CD14-positive monocyte (primary cell): ENCODE data around the gene MACROH2A1. TPM values are rescaled to one million over a fixed set of nuclear protein-coding genes. Genes with fewer than 3 reads are reported as not detected.
A peak's percentile ranks its signal among the peaks of the same experiment; 100 is the strongest.

Experiments used
- DNase-seq, 3 donors: peaks; one replicate each; pipeline ENCODE4 v3.0.0-alpha.2; 2011 to 2022
- H2AFZ ChIP-seq: 2 replicates; pipeline ENCODE4 v1.6.0; 2012; ENCODE audit warnings: mild to moderate bottlenecking, low read depth, low read length, inconsistent platforms; ENCODE audit not compliant: insufficient read depth, poor library complexity, severe bottlenecking
- H3K27ac ChIP-seq, 2 donors: 1 replicate in 1 of 2; 2 replicates in 1 of 2; pipeline ENCODE4 v1.5.1; 2012 to 2013; ENCODE audit warnings: low read length in 2 of 2, control low read depth in 1 of 2, inconsistent platforms in 1 of 2, low read depth in 1 of 2, mild to moderate bottlenecking in 1 of 2
- H3K27me3 ChIP-seq, 2 donors: one replicate each; pipeline versions ENCODE4 v1.6.0 to v1.6.1; 2011 to 2013; ENCODE audit warnings: low read length in 2 of 2; ENCODE audit not compliant: control insufficient read depth in 2 of 2, insufficient read depth in 2 of 2
- H3K36me3 ChIP-seq, 2 donors: replicated peaks in 1 of 2; 1 replicate in 1 of 2; 2 replicates in 1 of 2; pipeline versions ENCODE4 v1.5.1 to v1.6.1; 2012 to 2013; ENCODE audit warnings: low read length in 2 of 2, control low read depth in 1 of 2, inconsistent platforms in 1 of 2, mild to moderate bottlenecking in 1 of 2; ENCODE audit not compliant: insufficient read depth in 2 of 2, control insufficient read depth in 1 of 2
- H3K4me1 ChIP-seq, 2 donors: 1 replicate in 1 of 2; 2 replicates in 1 of 2; pipeline versions ENCODE4 v1.5.1 to v1.6.1; 2012 to 2013; ENCODE audit warnings: low read length in 2 of 2, control low read depth in 1 of 2, inconsistent platforms in 1 of 2, mild to moderate bottlenecking in 1 of 2, moderate library complexity in 1 of 2; ENCODE audit not compliant: insufficient read depth in 2 of 2, control insufficient read depth in 1 of 2
- H3K4me2 ChIP-seq: replicated peaks from 2 replicates; pipeline ENCODE3; 2012; ENCODE audit warnings: low read length, moderate library complexity, mild to moderate bottlenecking; ENCODE audit not compliant: poor library complexity, severe bottlenecking; ENCODE audit errors: extremely low read depth
- H3K4me3 ChIP-seq, 3 experiments: fragments of 200-600 bp in 1 of 3; sonication (generic) in 1 of 3; replicated peaks in 1 of 3; 1 replicate in 2 of 3; 2 replicates in 1 of 3; pipeline ENCODE4 v1.5.1; 2011 to 2013; ENCODE audit warnings: low read length in 3 of 3, mild to moderate bottlenecking in 3 of 3, control low read depth in 2 of 3, low read depth in 2 of 3, inconsistent platforms in 1 of 3, moderate library complexity in 1 of 3
- H3K79me2 ChIP-seq: 2 replicates; pipeline ENCODE4 v1.6.0; 2012; ENCODE audit warnings: mild to moderate bottlenecking, control low read depth, inconsistent platforms, low read length, moderate library complexity; ENCODE audit not compliant: insufficient read depth
- H3K9ac ChIP-seq: 2 replicates; pipeline ENCODE4 v1.6.0; 2017; ENCODE audit warnings: low read length, mild to moderate bottlenecking; ENCODE audit not compliant: insufficient read depth, poor library complexity, severe bottlenecking
- H3K9me3 ChIP-seq, 2 donors: replicated peaks in 1 of 2; 1 replicate in 1 of 2; 2 replicates in 1 of 2; pipeline versions ENCODE4 v1.5.1 to v1.6.1; 2012 to 2013; ENCODE audit warnings: low read length in 2 of 2, control low read depth in 1 of 2; ENCODE audit not compliant: control insufficient read depth in 1 of 2, insufficient read depth in 1 of 2
- H4K20me1 ChIP-seq: 2 replicates; pipeline ENCODE4 v1.6.0; 2012; ENCODE audit warnings: mild to moderate bottlenecking, low read length, control low read depth, moderate library complexity; ENCODE audit not compliant: insufficient read depth
- H3K27ac Mint-ChIP-seq, 7 donors: one replicate each; pipeline ENCODE4 v1.8.0; 2020; ENCODE audit warnings: mild to moderate bottlenecking in 7 of 7, mixed read lengths in 7 of 7, moderate library complexity in 6 of 7, inconsistent platforms in 2 of 7
- H3K27me3 Mint-ChIP-seq, 3 donors: one replicate each; pipeline ENCODE4 v1.8.0; 2021 to 2022; ENCODE audit warnings: low read depth in 3 of 3, mild to moderate bottlenecking in 3 of 3, mixed read lengths in 3 of 3, moderate library complexity in 3 of 3, inconsistent platforms in 1 of 3
- H3K36me3 Mint-ChIP-seq, 2 donors: one replicate each; pipeline ENCODE4 v1.8.0; 2020; ENCODE audit warnings: mixed read lengths in 2 of 2, inconsistent platforms in 1 of 2, mild to moderate bottlenecking in 1 of 2
- H3K4me1 Mint-ChIP-seq: one replicate; pipeline ENCODE4 v1.8.0; 2020; ENCODE audit warnings: mild to moderate bottlenecking, mixed read lengths
- H3K4me3 Mint-ChIP-seq, 2 donors: one replicate each; pipeline ENCODE4 v1.8.0; 2020; ENCODE audit warnings: mild to moderate bottlenecking in 2 of 2, mixed read lengths in 2 of 2, moderate library complexity in 1 of 2
- H3K9me3 Mint-ChIP-seq, 7 donors: one replicate each; pipeline ENCODE4 v1.8.0; 2020 to 2022; ENCODE audit warnings: mixed read lengths in 7 of 7, mild to moderate bottlenecking in 6 of 7, moderate library complexity in 6 of 7, inconsistent platforms in 2 of 7
- WGBS: methylation state at CpG from one replicate; pipeline ENCODE4 v1.1.5; 2013; ENCODE audit warnings: missing lambda C conversion rate; ENCODE audit not compliant: insufficient coverage; 5-methylcytosine and 5-hydroxymethylcytosine counted together
- intact Hi-C, 2 donors: fragments of 100-400 bp; cut with micrococcal nuclease; formaldehyde crosslinking; loops; one replicate each; pipeline versions ENCODE4 v1.15.0 to v1.15.1; 2023
- polyA plus RNA-seq, 3 donors: library from polyadenylated mRNA; depleted of rRNA in 1 of 3; unstranded in 2 of 3; stranded (reverse) in 1 of 3; fragments of 300-500 nt in 2 of 3; fragments of >200 nt in 1 of 3; fragmentation: Illumina TruSeq in 2 of 3; gene quantifications; 1 replicate in 2 of 3; 2 replicates in 1 of 3; pipeline ENCODE4 v1.2.3, GENCODE V29; 2012 to 2021
- TF ChIP-seq, protein P1 (sequence below): fragments of 200-600 bp; IDR thresholded peaks from one replicate; pipeline ENCODE4 v1.8.0; 2022; ENCODE audit warnings: antibody characterized with exemption, mild to moderate bottlenecking

The MACROH2A1 gene
- polyA plus RNA-seq, 3 donors = 352 to 443 (median 440) TPM

DNA sequence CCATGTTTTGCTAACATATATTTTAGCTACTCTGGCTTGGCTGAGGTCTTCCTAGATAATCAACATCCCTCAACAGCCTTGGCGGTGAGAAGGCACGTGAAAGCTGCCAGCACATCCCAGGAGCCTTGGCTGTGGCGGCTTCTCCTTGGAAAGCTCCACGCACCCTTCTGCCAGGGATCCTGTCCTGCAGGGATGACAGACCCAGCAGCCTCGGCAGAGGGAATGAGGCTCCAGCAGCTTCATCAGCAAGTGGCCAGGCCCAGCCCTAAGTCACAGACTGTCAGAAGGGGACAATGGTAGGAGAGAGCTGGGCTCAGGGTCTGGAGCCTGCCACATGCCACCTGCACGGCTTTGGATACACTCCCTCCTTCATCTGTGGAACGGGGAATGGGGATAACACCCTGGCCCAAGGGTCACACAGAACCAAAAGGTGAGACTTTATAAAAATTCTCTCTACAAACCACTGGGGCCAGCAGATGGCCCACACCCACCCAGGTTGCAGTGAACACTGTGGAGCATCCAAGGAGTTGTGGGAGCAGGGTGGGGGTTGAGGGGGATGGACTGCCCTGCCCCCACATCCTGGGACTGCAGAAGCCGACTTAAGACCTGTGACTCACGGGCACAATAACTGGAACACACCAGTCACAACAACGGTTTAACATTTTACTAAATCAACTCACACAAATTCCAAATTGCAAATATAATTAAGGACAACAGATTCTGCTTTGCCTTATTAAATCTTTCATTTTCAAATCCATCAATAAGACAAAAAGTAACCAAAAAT, 65.1 kb downstream of the MACROH2A1 start:
- H3K4me2 ChIP-seq = no peak overlapping the region
- H3K4me1 ChIP-seq = no peaks in the 10 kb centered on the region
- WGBS = 93% methylated on average over 9 of the region's 10 CpGs
- Mint-ChIP-seq H3K9me3 (no peaks in the 10 kb centered on the region), H3K4me3 (no peak overlapping the region), H3K27ac (peak overlapping the region in 2 of 7 donors; percentile 26 to 57), H3K27me3 (peaks cover 0 to 2% (median 2%) of the 10 kb centered on the region in 3 donors), H3K4me1 (no peaks in the 10 kb centered on the region), H3K36me3 (peaks cover 88 to 97% of the 10 kb centered on the region in 2 donors)
- no peaks in the 10 kb centered on the region for H3K27me3 ChIP-seq
- H3K36me3 ChIP-seq = peaks cover 84 to 99% of the 10 kb centered on the region in 2 donors
- no peak overlapping the region for H2AFZ ChIP-seq
- no peak overlapping the region for H3K9ac ChIP-seq
- peaks cover 4% of the 10 kb centered on the region for H3K79me2 ChIP-seq
- H3K9me3 ChIP-seq = no peaks in the 10 kb centered on the region
- H4K20me1 ChIP-seq = peaks cover 98% of the 10 kb centered on the region
- TF ChIP-seq, protein P1, sequence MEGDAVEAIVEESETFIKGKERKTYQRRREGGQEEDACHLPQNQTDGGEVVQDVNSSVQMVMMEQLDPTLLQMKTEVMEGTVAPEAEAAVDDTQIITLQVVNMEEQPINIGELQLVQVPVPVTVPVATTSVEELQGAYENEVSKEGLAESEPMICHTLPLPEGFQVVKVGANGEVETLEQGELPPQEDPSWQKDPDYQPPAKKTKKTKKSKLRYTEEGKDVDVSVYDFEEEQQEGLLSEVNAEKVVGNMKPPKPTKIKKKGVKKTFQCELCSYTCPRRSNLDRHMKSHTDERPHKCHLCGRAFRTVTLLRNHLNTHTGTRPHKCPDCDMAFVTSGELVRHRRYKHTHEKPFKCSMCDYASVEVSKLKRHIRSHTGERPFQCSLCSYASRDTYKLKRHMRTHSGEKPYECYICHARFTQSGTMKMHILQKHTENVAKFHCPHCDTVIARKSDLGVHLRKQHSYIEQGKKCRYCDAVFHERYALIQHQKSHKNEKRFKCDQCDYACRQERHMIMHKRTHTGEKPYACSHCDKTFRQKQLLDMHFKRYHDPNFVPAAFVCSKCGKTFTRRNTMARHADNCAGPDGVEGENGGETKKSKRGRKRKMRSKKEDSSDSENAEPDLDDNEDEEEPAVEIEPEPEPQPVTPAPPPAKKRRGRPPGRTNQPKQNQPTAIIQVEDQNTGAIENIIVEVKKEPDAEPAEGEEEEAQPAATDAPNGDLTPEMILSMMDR = no peak
- H3K27ac ChIP-seq = no peak overlapping the region
- no peak for DNase-seq
- intact Hi-C loops = no loop called here
- H3K4me3 ChIP-seq = no peak overlapping the region

DNA sequence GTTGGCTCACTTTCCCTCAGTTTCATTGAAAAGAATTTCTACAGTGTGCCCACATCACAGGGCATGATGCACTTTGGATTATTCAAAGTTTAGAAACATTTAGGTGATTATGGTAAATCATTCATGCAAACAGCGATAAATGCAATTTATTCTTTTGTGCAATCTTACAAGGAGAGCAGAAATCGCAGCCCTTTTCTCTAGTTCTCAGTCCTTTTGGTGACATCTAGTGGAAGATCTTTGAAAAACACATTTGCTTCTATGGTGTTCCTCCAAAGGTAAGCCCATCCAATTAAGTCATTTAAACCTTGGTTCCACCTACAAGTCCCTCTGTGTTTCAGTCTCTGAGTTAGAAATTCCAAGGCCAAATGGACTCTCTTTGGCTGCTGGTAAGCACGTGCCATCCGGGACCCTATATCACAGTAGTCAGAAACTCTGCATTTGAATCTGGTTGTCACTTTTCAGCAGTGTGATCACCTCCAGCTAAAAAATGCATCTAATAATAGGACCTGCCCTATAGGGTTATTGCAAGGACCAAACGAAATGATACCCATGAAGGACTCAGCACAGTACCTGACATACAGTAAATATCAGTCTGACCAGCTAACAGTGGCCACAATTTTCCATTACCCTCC, 66.4 kb downstream of the MACROH2A1 start:
- intact Hi-C loops = no loop called here
- peaks cover 0 to 3% (median 2%) of the 10 kb centered on the region in 3 donors for H3K27me3 Mint-ChIP-seq
- no peaks in the 10 kb centered on the region for H3K4me1 ChIP-seq
- H3K27me3 ChIP-seq = no peaks in the 10 kb centered on the region
- no peak overlapping the region for H3K27ac ChIP-seq
- H3K36me3 ChIP-seq = peaks cover 71 to 87% of the 10 kb centered on the region in 2 donors
- H3K27ac Mint-ChIP-seq = no peak overlapping the region
- H3K4me3 ChIP-seq = no peak overlapping the region
- no peaks in the 10 kb centered on the region for H3K9me3 ChIP-seq
- peaks cover 80 to 93% of the 10 kb centered on the region in 2 donors for H3K36me3 Mint-ChIP-seq
- H3K4me3 Mint-ChIP-seq = no peak overlapping the region
- H2AFZ ChIP-seq = no peak overlapping the region
- H3K79me2 ChIP-seq = peaks cover 4% of the 10 kb centered on the region
- no peak overlapping the region for H3K4me2 ChIP-seq
- WGBS = 79% methylated on average over 3 of the region's 5 CpGs
- TF ChIP-seq, protein P1 = peak; percentile 41
- H3K9ac ChIP-seq = no peak overlapping the region
- H4K20me1 ChIP-seq = peaks cover 94% of the 10 kb centered on the region
- H3K9me3 Mint-ChIP-seq = peaks cover 0 to 3% (median 0%) of the 10 kb centered on the region in 7 donors
- no peaks in the 10 kb centered on the region for H3K4me1 Mint-ChIP-seq
- peak in 1 of 3 donors; percentile 6 for DNase-seq
